Muscle of arm (tissue), 12 donors: ENCODE data around the gene TBC1D8. TPM values are rescaled to one million over a fixed set of nuclear protein-coding genes. Genes with fewer than 3 reads are reported as not detected.
A peak's percentile ranks its signal among the peaks of the same experiment; 100 is the strongest.

Source experiments
- DNase-seq: peaks from one replicate; pipeline ENCODE4 v3.0.0-alpha.2; 2013
- polyA plus RNA-seq, 12 donors: library from polyadenylated mRNA; unstranded; fragments of 120-200 nt; gene quantifications; one replicate each; pipeline ENCODE4 v1.2.1, GENCODE V29; 2013; ENCODE audit not compliant: insufficient read length in 12 of 12

Gene TBC1D8
- polyA plus RNA-seq, 12 donors = 9.0 to 30.2 (median 21.5) TPM; not detected in 1

- no peak for DNase-seq
These were observed 12.8 kb upstream of the TBC1D8 start for GRCh38 chr2:101164021-101164420.

GRCh38 chr2:101162561-101163330, 11.6 kb upstream of the TBC1D8 start:
- DNase-seq = no peak

DNA sequence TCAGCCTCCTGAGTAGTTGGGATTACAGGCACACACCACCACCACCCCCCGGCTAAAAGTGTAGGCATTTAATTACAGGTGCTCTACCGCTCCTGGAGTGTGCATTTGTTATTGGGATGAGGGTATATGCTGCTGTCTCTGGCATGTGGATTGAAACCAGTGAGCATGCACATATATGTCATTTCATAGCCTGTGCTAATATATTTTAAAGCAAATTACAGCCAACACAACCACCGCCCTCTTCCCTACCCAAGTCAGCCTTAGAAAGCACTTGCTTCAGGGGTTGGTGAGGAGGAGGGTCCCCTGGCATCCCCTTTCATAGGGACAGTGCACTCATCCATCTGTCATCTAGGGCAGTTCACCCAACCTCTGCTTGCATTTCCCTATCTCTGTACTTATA, 10.5 kb upstream of the TBC1D8 start:
- no peak for DNase-seq

DNA sequence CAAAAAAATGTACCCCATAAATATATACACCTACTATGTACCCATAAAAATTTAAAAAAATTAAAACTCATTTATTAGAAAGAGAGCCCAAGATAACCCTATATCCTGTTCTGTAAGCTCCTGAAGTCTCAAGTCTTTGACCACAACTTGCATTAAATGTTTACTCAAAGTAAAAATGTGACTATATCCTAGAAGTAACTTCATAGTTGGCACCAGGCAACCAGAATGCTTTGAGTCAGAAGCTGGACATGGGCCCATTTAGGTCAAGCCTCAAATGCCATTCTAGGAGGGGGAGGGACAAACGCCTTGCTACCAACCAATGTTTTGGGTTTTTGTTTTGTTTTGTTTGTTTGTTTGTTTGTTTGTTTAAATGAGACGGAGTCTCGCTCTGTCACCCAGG, 9.3 kb upstream of the TBC1D8 start:
- DNase-seq = no peak

DNA sequence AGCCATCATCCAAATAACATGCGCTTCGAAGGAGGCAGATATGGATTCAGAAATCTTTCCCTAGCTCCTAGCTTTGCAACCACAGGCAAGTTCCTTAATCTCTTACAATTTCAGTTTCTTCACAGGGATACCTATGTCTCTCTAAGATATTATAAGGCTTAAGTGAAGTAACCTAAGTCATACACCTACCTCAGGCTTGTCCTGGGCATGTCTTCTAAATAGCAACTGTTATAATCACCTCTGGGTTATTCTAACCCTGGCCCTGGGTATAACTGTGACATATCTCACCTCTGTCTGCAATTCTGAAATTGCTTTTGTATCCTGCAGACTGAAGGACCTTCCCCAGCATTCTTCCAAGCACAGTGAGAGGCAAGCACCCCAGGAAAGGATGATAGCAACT, 8.3 kb upstream of the TBC1D8 start:
- no peak for DNase-seq

GRCh38 chr2:101157272-101157671, 6.1 kb upstream of the TBC1D8 start:
- no peak for DNase-seq

GRCh38 chr2:101153787-101154186, 2.6 kb upstream of the TBC1D8 start:
- DNase-seq = no peak

DNA sequence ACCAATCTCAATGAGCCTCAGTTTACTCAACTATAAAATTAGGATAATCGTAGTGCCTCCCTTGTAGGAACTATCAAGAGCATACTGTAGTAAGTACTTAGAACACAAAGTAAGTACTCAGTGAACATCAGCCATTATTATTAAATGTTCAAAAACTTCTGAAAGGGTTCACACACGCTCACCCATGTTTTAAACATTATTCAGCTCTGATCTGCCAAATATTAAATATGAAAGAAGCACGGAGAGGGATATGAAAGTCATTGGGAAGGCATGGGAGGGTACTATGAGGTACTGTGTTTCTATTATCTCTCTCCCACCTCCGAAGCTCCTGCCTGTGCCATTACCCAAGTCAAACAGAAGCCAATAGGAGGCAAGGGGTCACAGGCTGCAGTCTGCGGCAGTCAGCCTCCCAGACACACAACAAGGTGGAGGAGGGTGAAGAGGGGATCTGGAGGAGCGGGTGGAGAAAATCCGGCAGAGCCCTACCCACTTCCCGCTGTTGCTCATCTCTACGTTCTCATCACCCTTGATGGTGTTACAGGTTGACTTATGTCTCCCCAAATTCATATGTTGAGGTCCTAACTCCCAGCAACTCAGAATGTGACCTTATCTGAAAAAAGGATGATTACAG, 2.0 kb upstream of the TBC1D8 start:
- no peak for DNase-seq

- peak; percentile 60 for DNase-seq
These were observed 1.3 kb upstream of the TBC1D8 start for GRCh38 chr2:101152272-101153076.

GRCh38 chr2:101151859-101152271, 683 bp upstream of the TBC1D8 start:
- DNase-seq = no peak

GRCh38 chr2:101150306-101151145, 656 bp downstream of the TBC1D8 start:
- peak; percentile 30 for DNase-seq

- DNase-seq = no peak
These were observed 1.7 kb downstream of the TBC1D8 start for GRCh38 chr2:101149241-101150192.

GRCh38 chr2:101148777-101149176, 2.4 kb downstream of the TBC1D8 start:
- DNase-seq = no peak

DNA sequence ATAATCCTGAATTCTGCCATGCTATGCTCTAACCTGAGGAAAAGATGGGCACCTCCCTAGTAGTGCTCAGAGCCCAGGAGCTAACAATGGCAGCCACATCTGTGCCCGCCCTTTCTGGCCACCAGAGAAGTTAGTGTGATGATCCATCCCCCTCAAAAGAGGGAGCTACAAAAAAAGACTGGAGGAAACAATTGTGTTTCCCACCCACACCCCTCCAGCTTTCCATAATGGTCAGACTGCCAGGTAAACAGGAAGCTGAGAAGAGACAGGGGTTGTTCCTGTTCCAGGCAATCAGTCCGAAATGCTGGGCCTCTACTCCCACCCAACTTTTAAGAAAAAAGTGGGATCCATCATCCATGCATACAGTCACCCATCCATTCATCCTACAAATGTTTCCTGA, 3.2 kb downstream of the TBC1D8 start:
- no peak for DNase-seq

DNA sequence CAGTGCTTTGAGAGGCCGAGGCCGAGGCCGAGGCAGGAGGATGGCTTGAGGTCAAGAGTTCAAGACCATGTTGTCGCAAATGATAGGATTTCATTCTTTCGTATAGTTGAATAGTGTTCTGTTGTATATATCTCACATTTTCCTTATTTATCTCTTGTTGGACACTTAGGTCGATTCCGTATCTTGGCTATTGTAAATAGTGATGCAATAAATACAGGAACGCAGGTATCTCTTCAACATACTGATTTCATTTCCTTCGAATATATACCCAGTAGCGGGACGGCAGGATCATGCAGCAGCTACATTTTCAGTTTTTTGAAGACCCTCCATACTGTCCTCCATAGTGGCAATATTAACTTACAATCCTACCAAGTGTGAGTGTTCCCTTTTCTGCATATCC, 4.1 kb downstream of the TBC1D8 start:
- DNase-seq = no peak

DNA sequence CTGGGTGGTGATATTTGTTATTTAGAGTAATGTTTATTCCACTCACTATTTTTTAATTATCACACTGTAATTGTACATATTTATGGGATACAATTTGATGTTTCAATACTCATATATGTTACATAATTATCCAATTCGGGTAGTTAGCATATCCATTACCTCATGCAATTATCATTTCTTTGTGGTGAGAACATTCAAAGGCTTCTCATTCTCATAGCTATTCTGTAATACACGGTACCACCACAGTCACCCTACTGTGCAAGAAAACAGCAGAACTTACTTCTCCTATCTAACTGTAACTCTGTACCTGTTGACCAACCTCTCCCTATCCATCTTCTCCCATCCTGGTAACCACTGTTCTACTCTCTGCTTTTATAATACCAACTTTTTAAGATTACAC, 4.6 kb downstream of the TBC1D8 start:
- DNase-seq = no peak

DNA sequence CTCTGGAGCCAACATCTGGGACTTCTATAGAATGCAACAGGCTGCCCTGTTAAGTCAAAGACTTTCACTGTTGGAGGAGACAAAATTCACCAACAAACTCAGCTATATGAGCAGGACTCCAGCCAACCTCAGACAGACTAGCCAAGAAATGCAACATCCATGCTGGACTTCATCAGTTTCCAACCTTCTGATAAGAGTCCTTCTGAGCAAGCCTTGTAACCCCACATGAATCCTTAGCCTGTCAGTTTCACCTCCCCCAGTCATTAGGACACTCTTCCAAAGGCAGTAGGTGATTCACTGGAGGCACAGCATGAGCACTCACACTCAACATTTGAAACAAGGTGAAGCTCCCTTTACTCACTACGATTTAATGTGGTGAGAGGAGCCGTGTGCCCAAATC, 5.8 kb downstream of the TBC1D8 start:
- DNase-seq = no peak

GRCh38 chr2:101142163-101142562, 9.0 kb downstream of the TBC1D8 start:
- no peak for DNase-seq

DNA sequence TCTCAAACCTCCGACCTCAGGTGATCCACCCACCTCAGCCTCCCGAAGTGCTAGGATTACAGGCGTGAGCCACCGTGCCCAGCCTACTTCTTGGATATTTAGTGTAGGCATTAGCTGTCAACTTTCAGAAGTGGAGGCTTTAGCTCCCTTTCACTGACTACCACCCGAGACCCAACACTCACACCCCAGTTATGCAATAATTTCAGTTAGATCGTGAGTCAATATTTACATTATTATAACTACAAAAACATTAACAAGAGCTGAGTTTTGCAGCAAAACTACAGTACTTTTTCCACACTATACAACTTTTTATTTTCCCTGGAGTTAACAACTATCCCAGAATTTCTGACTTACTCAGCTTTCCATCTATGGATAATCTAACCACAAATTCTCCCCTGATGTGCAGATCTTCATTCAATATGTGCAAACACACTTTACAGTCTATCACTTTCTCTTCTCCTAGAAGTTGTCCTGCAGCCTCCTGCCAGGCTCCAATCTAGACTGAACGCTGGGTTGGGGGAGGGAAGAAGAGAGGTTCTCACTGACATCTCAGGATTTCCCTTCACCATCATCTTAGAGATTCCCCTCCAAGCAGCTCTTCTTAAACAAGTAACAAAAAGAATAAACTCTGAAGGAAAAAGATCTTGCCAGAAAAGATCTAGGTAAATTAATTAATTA, 10.1 kb downstream of the TBC1D8 start:
- no peak for DNase-seq

DNA sequence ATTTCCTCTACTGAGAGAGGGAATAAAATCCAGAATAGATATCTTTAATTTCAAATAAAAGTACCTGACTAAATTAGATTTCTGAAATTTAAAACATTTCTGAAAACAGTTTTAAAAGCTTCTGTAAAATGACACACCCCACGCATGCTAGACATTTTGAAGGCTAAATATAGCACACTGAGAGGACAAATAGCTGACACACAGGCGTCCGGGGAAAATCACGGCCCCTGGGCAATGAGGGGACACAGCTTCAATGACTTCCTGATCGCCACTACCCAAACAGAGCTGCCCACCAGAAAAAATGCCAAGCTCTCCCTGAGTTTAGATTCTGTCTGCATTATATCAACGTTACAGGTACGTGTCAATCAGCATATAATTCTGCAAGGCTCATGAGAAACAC, 10.9 kb downstream of the TBC1D8 start:
- no peak for DNase-seq
